Coronary artery (tissue), 2 donors: ENCODE results near the gene SYTL2.

Experiments
- DNase-seq: peaks from one replicate; pipeline ENCODE4 v3.0.0-alpha.2; 2017; ENCODE audit warnings: low spot score
- H3K27ac ChIP-seq, 2 donors: fragments of 200-600 bp; sonication (generic); one replicate each; pipeline ENCODE4 v1.5.1; 2016 to 2019
- H3K4me3 ChIP-seq: fragments of 200-600 bp; sonication (generic); 2 replicates; pipeline ENCODE4 v1.5.1; 2016; ENCODE audit warnings: mild to moderate bottlenecking, moderate library complexity
- TF ChIP-seq, protein P1 (sequence below): fragments of 200-600 bp; sonication (generic); IDR thresholded peaks from one replicate; pipeline ENCODE4 v1.5.1; 2019; ENCODE audit warnings: antibody characterized with exemption

Gene SYTL2

DNA sequence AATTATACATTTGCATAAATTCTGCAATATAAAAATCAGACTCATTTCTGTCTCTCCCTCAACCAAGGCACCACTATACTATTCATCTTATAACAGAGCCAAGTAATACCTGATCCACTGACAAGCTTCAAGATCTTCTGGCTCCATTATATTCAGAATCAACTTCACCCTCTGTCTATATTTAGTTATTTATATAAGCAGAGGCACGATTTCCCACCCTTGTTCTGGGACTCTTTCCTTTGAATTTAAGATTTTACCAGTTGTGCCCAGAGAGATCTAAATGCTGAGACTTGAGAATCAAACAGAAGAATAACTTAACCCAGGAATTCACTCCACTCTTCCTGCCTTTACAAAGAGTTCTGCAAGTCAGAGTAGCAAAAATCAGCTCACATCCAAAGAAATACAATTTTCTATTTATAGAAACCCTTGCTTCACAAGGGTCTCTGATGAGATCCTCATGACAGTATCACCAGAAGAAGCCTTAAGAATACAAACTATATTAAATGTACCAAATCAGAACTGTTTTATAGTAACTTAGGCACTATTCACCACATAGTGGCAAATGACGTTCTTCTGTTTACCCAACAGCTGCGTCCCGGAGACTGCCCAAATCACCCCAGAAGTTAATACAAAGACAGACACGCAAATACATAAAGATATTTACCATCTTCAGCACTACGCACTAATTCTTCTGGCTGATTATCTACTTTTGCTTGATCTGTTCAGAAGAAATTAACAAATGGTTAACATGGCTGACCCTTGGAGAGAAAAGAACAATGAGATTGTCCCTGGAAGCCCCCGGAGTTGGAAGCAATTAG, 92.6 kb downstream of the SYTL2 start:
- TF ChIP-seq, protein P1, sequence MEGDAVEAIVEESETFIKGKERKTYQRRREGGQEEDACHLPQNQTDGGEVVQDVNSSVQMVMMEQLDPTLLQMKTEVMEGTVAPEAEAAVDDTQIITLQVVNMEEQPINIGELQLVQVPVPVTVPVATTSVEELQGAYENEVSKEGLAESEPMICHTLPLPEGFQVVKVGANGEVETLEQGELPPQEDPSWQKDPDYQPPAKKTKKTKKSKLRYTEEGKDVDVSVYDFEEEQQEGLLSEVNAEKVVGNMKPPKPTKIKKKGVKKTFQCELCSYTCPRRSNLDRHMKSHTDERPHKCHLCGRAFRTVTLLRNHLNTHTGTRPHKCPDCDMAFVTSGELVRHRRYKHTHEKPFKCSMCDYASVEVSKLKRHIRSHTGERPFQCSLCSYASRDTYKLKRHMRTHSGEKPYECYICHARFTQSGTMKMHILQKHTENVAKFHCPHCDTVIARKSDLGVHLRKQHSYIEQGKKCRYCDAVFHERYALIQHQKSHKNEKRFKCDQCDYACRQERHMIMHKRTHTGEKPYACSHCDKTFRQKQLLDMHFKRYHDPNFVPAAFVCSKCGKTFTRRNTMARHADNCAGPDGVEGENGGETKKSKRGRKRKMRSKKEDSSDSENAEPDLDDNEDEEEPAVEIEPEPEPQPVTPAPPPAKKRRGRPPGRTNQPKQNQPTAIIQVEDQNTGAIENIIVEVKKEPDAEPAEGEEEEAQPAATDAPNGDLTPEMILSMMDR = no peak
- DNase-seq = no peak
- H3K27ac ChIP-seq = peak overlapping the region; percentile 64 to 85
- H3K4me3 ChIP-seq = peak overlapping the region; percentile 62

DNA sequence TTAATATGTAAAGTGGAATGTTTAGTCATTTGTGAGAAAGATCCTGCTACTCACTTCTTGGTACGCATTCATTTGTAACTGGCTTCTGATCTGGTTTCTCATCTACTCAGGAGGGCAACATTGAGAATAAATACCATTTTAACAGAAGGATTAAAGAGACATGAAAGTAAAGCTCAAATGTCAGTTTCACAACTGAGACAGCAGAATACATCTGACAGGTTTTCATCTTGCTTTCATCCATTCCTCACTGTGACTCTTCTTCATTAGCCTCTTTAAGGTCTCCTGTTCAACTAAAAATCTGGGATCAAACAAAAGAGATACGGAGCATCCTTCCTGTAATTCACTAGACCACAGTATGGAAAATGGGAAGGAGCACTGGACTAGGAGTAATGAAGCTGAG, 93.5 kb downstream of the SYTL2 start:
- Histone ChIP-seq H3K27ac (peak overlapping the region; percentile 14 to 20), H3K4me3 (no peak overlapping the region)
- DNase-seq = no peak
- TF ChIP-seq, protein P1 = no peak

DNA sequence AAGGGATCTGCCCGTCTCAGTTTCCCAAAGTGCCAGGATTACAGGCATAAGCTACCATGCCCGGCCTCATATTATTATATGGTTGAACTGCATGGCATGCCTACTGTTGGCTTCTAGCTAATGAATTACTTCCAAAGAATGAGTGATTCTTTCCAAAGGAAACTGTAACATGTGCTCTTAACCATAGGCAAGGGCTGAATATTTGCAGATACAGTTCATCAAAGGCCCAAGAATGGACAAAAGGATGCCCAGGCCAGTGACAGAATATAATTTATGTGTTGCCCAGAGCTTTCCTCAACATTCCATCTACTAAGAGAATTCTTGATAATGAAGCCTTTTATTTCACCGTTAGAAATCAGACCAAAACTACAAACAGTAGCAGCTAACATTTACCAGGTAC, 98.0 kb downstream of the SYTL2 start:
- TF ChIP-seq, protein P1 = no peak
- Histone ChIP-seq H3K27ac (no peak overlapping the region), H3K4me3 (no peak overlapping the region)
- DNase-seq = no peak

DNA sequence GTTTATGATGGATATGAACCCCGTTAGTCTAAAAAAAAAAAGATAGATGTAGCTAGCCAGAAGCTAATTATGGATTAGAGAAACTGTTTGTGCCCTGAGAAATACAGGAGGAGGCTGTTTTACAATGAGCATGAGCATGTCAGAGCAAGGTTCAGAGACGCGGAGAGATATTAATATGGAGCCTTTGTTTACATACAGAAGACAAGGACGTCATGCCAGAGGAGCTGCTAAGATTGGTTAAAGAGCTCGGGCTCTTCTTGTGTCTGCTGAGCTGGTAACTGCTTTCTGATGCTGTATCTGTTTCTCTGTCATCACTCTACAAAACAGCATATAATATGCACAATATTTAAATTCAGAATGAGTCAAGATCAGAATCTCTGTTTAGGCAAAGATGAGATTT, 100.0 kb downstream of the SYTL2 start:
- no peak overlapping the region for H3K4me3 ChIP-seq
- TF ChIP-seq, protein P1 = no peak
- DNase-seq = no peak

DNA sequence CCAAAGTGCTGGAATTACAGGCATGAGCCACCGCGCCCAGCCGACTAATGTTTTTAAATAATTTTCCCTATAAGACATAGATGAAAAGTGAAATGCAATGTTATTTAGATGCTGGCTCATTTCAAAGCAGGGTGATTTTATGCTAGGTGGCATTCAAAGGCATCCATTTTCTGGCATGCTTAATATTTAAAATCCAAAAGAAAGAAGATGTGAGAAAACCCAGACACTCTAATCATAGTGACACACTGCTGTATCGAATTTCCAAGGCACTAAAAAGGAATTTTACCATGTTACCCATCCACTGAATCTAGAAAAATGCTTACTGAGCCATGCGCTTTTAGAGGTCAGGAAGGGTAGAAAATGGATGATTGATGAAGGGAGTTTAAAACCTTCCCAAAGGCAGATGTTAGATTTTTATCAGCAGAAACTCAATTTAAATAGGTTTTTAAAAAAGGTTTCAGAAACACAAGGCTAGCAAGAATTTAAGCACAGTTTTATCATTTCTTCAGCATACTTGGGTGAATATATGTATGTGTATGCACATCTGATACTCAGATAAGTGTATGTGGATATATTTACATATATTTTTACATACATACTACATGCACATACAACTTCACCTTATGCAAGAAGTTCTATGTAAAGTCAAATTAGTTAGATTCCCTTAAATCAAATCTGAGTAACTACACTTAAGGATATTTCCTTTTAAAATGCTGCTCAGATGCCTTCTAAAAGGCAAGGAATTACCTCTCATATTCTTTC, 100.8 kb downstream of the SYTL2 start:
- no peak for DNase-seq
- TF ChIP-seq, protein P1 = no peak
- Histone ChIP-seq H3K27ac (no peak overlapping the region), H3K4me3 (no peak overlapping the region)

More for the DNA sequence above, 100.0 kb downstream of the SYTL2 start:
- H3K27ac ChIP-seq = no peak overlapping the region

DNA sequence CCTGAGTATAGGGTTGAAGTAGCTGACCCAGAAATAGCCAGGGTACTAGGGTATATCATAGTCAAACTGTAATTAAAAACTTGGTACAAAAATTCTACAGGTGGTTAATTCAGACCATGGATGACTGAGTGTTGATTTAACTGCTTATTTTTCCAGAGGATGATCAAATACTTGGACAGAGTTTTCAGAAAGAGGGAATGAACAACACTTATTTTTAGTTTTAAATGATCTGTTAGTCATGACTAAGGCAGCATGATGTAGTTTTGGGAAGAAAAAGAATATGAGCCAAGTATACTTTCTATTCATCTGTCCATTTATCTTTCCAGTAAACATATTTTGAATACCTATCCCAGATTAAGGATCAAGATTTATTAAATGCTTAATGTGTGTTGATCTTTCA, 105.1 kb downstream of the SYTL2 start:
- no peak for DNase-seq

More for the DNA sequence above, 105.1 kb downstream of the SYTL2 start:
- no peak overlapping the region for H3K4me3 ChIP-seq
- peak overlapping the region; percentile 12 to 49 for H3K27ac ChIP-seq
- TF ChIP-seq, protein P1 = no peak
